ENCODE results near the gene C22orf39. TPM values are rescaled to one million over a fixed set of nuclear protein-coding genes. Genes with fewer than 3 reads are reported as not detected.

Gene C22orf39
- total RNA-seq, 4 donors from 2014 or later = 15.8 to 54.0 (median 24.7) TPM

DNA sequence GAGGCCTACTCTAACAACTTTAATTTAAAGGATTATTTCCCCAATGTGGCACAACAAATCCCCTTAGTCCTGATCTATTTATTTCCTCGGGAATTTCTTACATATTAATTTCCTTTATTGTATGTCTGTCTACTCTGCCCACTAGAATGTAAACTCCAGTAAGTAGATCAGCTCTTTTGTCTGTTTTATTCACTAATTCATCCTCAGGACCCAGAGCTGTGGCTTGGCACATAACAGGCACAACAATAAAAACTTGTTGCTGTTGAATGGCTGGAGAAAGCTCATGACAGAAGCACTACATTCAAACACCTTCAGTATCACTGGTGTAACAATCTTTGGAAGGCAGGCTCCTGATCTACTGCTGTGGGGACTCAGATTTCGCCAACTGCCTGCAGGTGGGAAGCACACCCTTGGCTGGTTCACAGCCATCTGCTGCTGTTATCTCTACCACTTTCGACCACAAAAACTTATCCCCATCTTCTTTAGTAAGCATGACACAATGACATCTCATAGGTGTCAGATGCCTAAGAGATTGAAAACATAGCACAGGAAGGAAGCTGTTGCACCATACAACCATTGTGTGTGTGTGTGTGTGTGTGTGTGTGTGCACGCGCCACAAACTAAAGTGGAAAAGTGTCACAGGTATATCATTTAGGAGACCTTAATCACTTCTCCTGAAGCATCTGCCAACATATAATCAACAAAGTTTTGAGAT is 27.9 kb downstream of the C22orf39 start:
- WGBS, 2 donors = 57 to 65% methylated on average over 5 of the region's 5 CpGs
- no peak for TF ChIP-seq POLR2A (IDR thresholded peaks at IDR 0.05)
- TF ChIP-seq, protein P1, sequence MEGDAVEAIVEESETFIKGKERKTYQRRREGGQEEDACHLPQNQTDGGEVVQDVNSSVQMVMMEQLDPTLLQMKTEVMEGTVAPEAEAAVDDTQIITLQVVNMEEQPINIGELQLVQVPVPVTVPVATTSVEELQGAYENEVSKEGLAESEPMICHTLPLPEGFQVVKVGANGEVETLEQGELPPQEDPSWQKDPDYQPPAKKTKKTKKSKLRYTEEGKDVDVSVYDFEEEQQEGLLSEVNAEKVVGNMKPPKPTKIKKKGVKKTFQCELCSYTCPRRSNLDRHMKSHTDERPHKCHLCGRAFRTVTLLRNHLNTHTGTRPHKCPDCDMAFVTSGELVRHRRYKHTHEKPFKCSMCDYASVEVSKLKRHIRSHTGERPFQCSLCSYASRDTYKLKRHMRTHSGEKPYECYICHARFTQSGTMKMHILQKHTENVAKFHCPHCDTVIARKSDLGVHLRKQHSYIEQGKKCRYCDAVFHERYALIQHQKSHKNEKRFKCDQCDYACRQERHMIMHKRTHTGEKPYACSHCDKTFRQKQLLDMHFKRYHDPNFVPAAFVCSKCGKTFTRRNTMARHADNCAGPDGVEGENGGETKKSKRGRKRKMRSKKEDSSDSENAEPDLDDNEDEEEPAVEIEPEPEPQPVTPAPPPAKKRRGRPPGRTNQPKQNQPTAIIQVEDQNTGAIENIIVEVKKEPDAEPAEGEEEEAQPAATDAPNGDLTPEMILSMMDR (IDR thresholded peaks at IDR 0.05) = no peak
- H3K27ac ChIP-seq = no peak overlapping the region

DNA sequence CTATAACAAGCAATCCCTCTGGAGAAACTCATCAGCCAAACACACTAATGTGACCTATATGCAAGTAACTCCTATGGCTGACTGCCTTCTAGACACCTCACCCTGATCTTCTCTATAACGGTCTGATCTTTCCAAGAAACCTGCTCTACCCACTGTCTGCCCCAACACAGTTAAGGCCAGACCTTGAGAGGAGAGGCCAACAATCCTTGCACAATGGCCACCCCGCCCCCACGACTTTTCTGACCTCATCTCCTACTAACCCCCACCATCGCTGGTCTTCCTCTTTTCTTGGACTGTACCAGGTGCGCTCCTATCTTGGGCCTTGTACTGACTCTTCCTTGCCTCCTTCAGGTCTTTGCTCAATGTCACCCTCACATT is 28.4 kb downstream of the C22orf39 start:
- Histone ChIP-seq H3K4me1 (peaks cover 0 to 23% (median 3%) of the 10 kb centered on the region in 3 donors), H3K36me3 (no peaks in the 10 kb centered on the region), H3K4me3 (no peak overlapping the region), H3K9me3 (no peaks in the 10 kb centered on the region), H3K27me3 (no peaks in the 10 kb centered on the region), H3K27ac (no peak overlapping the region)
- WGBS, 2 donors = 73 to 75% methylated on average over 5 of the region's 5 CpGs
- no peak for DNase-seq
- TF ChIP-seq, protein P1 (IDR thresholded peaks at IDR 0.05) = no peak
- TF ChIP-seq POLR2A (IDR thresholded peaks at IDR 0.05) = no peak
- intact Hi-C loops (cut with DNase I) = no loop called here

More for the DNA sequence above, 27.9 kb downstream of the C22orf39 start:
- no peaks in the 10 kb centered on the region for H3K36me3 ChIP-seq
- no peak overlapping the region for H3K4me3 ChIP-seq
- DNase-seq = no peak
- H3K4me1 ChIP-seq = peaks cover 0 to 18% (median 3%) of the 10 kb centered on the region in 3 donors
- intact Hi-C loops (cut with DNase I) = no loop called here
- H3K9me3 ChIP-seq = no peaks in the 10 kb centered on the region
- H3K27me3 ChIP-seq = no peaks in the 10 kb centered on the region

DNA sequence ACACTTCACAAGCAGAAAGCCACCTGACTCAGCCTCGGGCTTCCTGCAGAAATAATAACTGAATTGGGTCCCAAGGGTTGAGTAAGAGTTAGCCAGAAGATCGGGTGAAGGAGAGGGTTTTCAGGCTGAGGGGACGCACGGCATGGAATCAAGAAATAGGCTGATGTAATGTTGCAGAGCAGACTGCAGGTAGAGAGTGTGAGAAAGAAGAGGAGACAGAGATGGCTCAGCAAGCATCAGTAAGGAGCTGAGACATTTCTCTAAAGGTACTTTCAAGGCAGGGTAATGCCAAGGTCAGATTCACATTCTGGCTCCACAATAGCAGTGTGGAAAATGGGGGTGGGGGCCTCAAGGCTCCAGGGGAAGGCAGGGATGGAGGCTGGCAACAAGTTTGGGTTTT is 34.6 kb downstream of the C22orf39 start:
- intact Hi-C loops (cut with DNase I) = no loop called here
- Histone ChIP-seq H3K27me3 (no peaks in the 10 kb centered on the region), H3K27ac (no peak overlapping the region), H3K36me3 (peaks cover 5 to 33% (median 9%) of the 10 kb centered on the region in 3 donors), H3K4me1 (peaks cover 0 to 22% (median 0%) of the 10 kb centered on the region in 3 donors), H3K4me3 (no peak overlapping the region), H3K9me3 (no peaks in the 10 kb centered on the region)
- TF ChIP-seq, protein P1 (IDR thresholded peaks at IDR 0.05) = no peak
- no peak for TF ChIP-seq POLR2A (IDR thresholded peaks at IDR 0.05)
- DNase-seq = no peak
- WGBS, 2 donors = 85 to 91% methylated on average over 4 of the region's 4 CpGs

DNA sequence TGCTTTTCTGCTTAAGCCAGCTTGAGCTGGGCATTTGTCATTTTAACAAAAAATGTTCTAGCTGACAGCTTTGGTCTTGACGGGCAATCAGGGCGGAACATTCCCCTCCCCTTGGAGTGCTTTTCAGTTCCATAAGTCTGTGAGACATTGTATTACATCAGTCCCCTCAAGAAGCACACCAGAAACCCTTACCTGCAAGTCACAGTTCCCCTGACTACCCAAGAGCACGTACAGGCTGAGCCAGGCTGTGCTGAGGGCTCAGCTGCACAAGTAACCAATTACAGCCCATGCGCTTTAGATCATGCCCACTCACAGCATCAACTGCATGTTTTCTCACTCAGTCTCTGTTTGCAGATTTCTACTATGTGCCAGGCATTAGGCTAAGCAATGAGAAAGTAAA is 35.0 kb downstream of the C22orf39 start:
- no peak overlapping the region for H3K4me3 ChIP-seq
- H3K36me3 ChIP-seq = peaks cover 7 to 38% (median 14%) of the 10 kb centered on the region in 3 donors
- WGBS, 2 donors = 66 to 84% methylated on average over 3 to 4 of the region's 4 CpGs
- no peak for DNase-seq
- peaks cover 0 to 22% (median 0%) of the 10 kb centered on the region in 3 donors for H3K4me1 ChIP-seq
- intact Hi-C loops (cut with DNase I) = no loop called here
- no peak overlapping the region for H3K27ac ChIP-seq
- H3K27me3 ChIP-seq = no peaks in the 10 kb centered on the region
- TF ChIP-seq, protein P1 (IDR thresholded peaks at IDR 0.05) = no peak
- no peak for TF ChIP-seq POLR2A (IDR thresholded peaks at IDR 0.05)
- no peaks in the 10 kb centered on the region for H3K9me3 ChIP-seq

DNA sequence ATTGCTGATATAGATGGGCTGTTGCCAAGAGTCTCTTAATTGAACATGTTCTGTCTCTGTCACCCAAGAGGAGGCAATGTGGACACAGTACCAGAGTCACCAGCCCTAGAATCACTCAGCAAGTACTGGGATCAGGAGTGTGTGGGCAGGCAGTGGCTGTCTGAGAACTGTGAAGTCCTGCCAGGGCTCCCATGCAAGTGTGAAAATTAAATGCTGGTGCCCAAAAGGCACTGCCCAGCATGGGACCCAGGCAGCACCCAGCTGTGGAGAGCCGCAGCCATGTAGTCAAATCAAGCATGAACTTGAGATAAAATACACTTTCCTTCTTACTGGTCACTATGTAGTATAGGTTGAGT is 35.8 kb downstream of the C22orf39 start:
- no peak overlapping the region for H3K27ac ChIP-seq
- peaks cover 0 to 22% (median 0%) of the 10 kb centered on the region in 3 donors for H3K4me1 ChIP-seq
- no peaks in the 10 kb centered on the region for H3K27me3 ChIP-seq
- TF ChIP-seq, protein P1 (IDR thresholded peaks at IDR 0.05) = no peak
- no peak for TF ChIP-seq POLR2A (IDR thresholded peaks at IDR 0.05)
- H3K4me3 ChIP-seq = no peak overlapping the region
- 80% methylated on average over 1 of the region's 1 CpG; no CpG with 5 or more reads in 1 of the 2 donors for WGBS, 2 donors
- intact Hi-C loops (cut with DNase I) = no loop called here
- no peaks in the 10 kb centered on the region for H3K9me3 ChIP-seq
- H3K36me3 ChIP-seq = peaks cover 7 to 46% (median 18%) of the 10 kb centered on the region in 3 donors
- no peak for DNase-seq
